Muscle of back (tissue), 11 donors: ENCODE measurements around the gene OLFML2A. TPM values are rescaled to one million over a fixed set of nuclear protein-coding genes. Genes with fewer than 3 reads are reported as not detected.

Experiments used
- DNase-seq, 3 donors: peaks; one replicate each; pipeline versions ENCODE4 v3.0.0 to v3.0.0-alpha.2; 2013
- polyA plus RNA-seq, 10 donors: library from polyadenylated mRNA; unstranded; fragments of 120-200 nt; gene quantifications; one replicate each; pipeline ENCODE4 v1.2.1, GENCODE V29; 2013; ENCODE audit not compliant: insufficient read length in 10 of 10

The OLFML2A gene
- polyA plus RNA-seq, 10 donors: 124 to 166 (median 140) TPM

GRCh38 chr9:124794902-124795491, 18.1 kb downstream of the OLFML2A start:
- DNase-seq: no peak

GRCh38 chr9:124795881-124796431, 19.0 kb downstream of the OLFML2A start:
- DNase-seq: no peak

- peak in 1 of 3 donors; percentile 74 for DNase-seq
Observed at GRCh38 chr9:124797343-124798103, 20.6 kb downstream of the OLFML2A start.

- no peak for DNase-seq
Observed at GRCh38 chr9:124799274-124800006, 22.5 kb downstream of the OLFML2A start.

GRCh38 chr9:124800306-124801259, 23.6 kb downstream of the OLFML2A start:
- no peak for DNase-seq

- DNase-seq: no peak
Observed at GRCh38 chr9:124801356-124801755, 24.4 kb downstream of the OLFML2A start.

- DNase-seq: no peak
Observed at GRCh38 chr9:124802426-124802825, 25.5 kb downstream of the OLFML2A start.

GRCh38 chr9:124803911-124804310, 27.0 kb downstream of the OLFML2A start:
- no peak for DNase-seq

GRCh38 chr9:124805186-124805585, 28.3 kb downstream of the OLFML2A start:
- peak in 1 of 3 donors; percentile 23 for DNase-seq

GRCh38 chr9:124808246-124808956, 31.5 kb downstream of the OLFML2A start:
- DNase-seq: no peak

GRCh38 chr9:124809211-124809610, 32.3 kb downstream of the OLFML2A start:
- no peak for DNase-seq

- DNase-seq: no peak
Observed at GRCh38 chr9:124809741-124810500, 33.0 kb downstream of the OLFML2A start.

- peak; percentile 81 to 93 (median 89) for DNase-seq
Observed at GRCh38 chr9:124810663-124811355, 33.9 kb downstream of the OLFML2A start.

GRCh38 chr9:124812441-124812876, 35.5 kb downstream of the OLFML2A start:
- peak; percentile 84 to 96 (median 88) for DNase-seq

GRCh38 chr9:124813041-124813440, 36.1 kb downstream of the OLFML2A start:
- no peak for DNase-seq

GRCh38 chr9:124813501-124814163, 36.7 kb downstream of the OLFML2A start:
- DNase-seq: peak in 1 of 3 donors; percentile 56

- DNase-seq: no peak
Observed at GRCh38 chr9:124814164-124814535, 37.2 kb downstream of the OLFML2A start.

GRCh38 chr9:124815601-124816000, 38.7 kb downstream of the OLFML2A start:
- no peak for DNase-seq
